NB4 (cell line): ENCODE data around the gene UNC93B1.

Experiments used
- POLR2A ChIP-seq: IDR thresholded peaks from 2 replicates; pipeline ENCODE4 v1.6.1; 2011; ENCODE audit warnings: mild to moderate bottlenecking; ENCODE audit not compliant: insufficient read length; ENCODE audit errors: extremely low read depth
- TF ChIP-seq, protein P1 (sequence below): IDR thresholded peaks from one replicate; pipeline ENCODE4 v1.5.1; 2012; ENCODE audit warnings: low read depth, low read length

DNA sequence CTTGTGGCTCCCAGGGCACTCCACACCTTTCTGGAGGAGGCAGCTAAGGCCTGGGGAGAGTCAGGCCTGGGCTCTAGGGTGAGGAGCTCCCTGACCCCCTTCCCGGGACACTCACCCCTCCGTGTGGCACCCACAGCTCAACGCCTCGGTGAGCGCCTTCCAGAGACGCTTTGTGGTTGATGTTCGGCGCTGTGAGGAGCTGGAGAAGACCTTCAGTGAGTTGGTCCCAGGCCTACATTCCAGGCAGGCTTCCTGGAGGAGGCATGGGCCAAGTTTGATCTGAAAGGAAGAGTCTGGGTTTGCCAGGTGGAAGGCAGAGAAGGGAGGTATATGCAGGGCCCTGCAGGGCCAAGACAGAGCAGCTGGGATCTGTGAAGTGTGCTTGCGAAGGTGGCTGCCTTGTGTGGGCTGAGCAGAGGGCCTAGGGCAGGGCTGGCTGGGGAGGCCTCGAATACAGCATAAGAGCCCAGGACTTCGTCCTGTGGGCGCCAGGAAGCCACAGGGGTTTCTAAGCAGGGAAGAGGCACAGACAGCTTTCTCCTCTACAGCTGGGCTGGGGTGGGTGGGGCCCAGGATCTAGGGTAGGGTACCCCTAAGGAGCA is 37.8 kb upstream of the UNC93B1 start:
- TF ChIP-seq, protein P1, sequence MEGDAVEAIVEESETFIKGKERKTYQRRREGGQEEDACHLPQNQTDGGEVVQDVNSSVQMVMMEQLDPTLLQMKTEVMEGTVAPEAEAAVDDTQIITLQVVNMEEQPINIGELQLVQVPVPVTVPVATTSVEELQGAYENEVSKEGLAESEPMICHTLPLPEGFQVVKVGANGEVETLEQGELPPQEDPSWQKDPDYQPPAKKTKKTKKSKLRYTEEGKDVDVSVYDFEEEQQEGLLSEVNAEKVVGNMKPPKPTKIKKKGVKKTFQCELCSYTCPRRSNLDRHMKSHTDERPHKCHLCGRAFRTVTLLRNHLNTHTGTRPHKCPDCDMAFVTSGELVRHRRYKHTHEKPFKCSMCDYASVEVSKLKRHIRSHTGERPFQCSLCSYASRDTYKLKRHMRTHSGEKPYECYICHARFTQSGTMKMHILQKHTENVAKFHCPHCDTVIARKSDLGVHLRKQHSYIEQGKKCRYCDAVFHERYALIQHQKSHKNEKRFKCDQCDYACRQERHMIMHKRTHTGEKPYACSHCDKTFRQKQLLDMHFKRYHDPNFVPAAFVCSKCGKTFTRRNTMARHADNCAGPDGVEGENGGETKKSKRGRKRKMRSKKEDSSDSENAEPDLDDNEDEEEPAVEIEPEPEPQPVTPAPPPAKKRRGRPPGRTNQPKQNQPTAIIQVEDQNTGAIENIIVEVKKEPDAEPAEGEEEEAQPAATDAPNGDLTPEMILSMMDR, result no peak
- TF ChIP-seq POLR2A, result no peak
